HEK293 (cell line): ENCODE data around the gene TLL2.

Experiments
- CTCF ChIA-PET: fragments of 350-600 bp; formaldehyde crosslinking; extraction: SDS; loops from one replicate; lab custom pipeline; 2021; ENCODE audit warnings: antibody characterized with exemption; lab: Yijun Ruan, JAX
- POLR2A ChIA-PET: fragments of 300-600 bp; formaldehyde crosslinking; extraction: SDS; loops from one replicate; lab custom pipeline; 2020; ENCODE audit warnings: antibody characterized with exemption, inconsistent platforms; lab: Yijun Ruan, JAX
- H3K27ac ChIP-seq: fragments of 200-500 bp; sonication (Bioruptor generic); 2 replicates; pipeline ENCODE4 v1.5.1; 2014; ENCODE audit warnings: low read depth, low read length, control low read depth, inconsistent platforms; ENCODE audit errors: extremely low read depth
- H3K36me3 ChIP-seq, 2 experiments: fragments of 200-500 bp in 1 of 2; sonication (Bioruptor generic) in 1 of 2; 1 replicate in 1 of 2; 2 replicates in 1 of 2; pipeline ENCODE4 v1.5.1; 2014 to 2017; ENCODE audit warnings: inconsistent platforms in 2 of 2, low read length in 2 of 2; ENCODE audit not compliant: control insufficient read depth in 2 of 2, insufficient read depth in 1 of 2
- H3K4me1 ChIP-seq: fragments of 200-500 bp; sonication (Bioruptor generic); 2 replicates; pipeline ENCODE4 v1.5.1; 2014; ENCODE audit warnings: mild to moderate bottlenecking, low read length, inconsistent platforms; ENCODE audit not compliant: control insufficient read depth, insufficient read depth
- H3K4me3 ChIP-seq: 2 replicates; pipeline ENCODE4 v1.5.1; 2011; ENCODE audit warnings: low read depth, mild to moderate bottlenecking, control low read depth, low read length, moderate library complexity
- H3K9me3 ChIP-seq: fragments of 200-500 bp; sonication (Bioruptor generic); 2 replicates; pipeline ENCODE4 v1.5.1; 2014; ENCODE audit warnings: low read depth, low read length, inconsistent platforms; ENCODE audit not compliant: control insufficient read depth, insufficient read depth
- GLI4 ChIP-seq: fragments of 450-650 bp; formaldehyde crosslinking; IDR thresholded peaks from 2 replicates; pipeline ENCODE4 v1.5.1; 2016; ENCODE audit warnings: missing biosample characterization, missing genetic modification characterization
- KLF1 ChIP-seq: fragments of 450-650 bp; formaldehyde crosslinking; IDR thresholded peaks from 2 replicates; pipeline ENCODE4 v1.5.1; 2016; ENCODE audit warnings: missing biosample characterization, missing genetic modification characterization
- TRIM28 ChIP-seq: IDR thresholded peaks from 2 replicates; pipeline ENCODE4 v1.6.1; 2011; ENCODE audit warnings: low read length, control low read depth, borderline replicate concordance
- YY2 ChIP-seq: fragments of 450-650 bp; formaldehyde crosslinking; IDR thresholded peaks from 2 replicates; pipeline ENCODE4 v1.5.1; 2016; ENCODE audit warnings: missing biosample characterization, missing genetic modification characterization
- ZBTB20 ChIP-seq: fragments of 450-650 bp; formaldehyde crosslinking; IDR thresholded peaks from 2 replicates; pipeline ENCODE4 v1.5.1; 2016; ENCODE audit warnings: missing biosample characterization, missing genetic modification characterization
- ZFP37 ChIP-seq: fragments of 450-650 bp; formaldehyde crosslinking; IDR thresholded peaks from 2 replicates; pipeline ENCODE4 v1.5.1; 2016; ENCODE audit warnings: missing biosample characterization, missing genetic modification characterization
- ZNF274 ChIP-seq, 2 experiments: fragments of 200-500 bp in 1 of 2; fragments of 450-650 bp in 1 of 2; sonication (Bioruptor generic) in 1 of 2; formaldehyde crosslinking in 1 of 2; IDR thresholded peaks; 2 replicates each; pipeline versions ENCODE4 v1.5.1 to v1.6.1; 2014 to 2016; ENCODE audit warnings: borderline replicate concordance in 1 of 2, inconsistent platforms in 1 of 2, low read length in 1 of 2, missing biosample characterization in 1 of 2, missing genetic modification characterization in 1 of 2
- ZNF311 ChIP-seq: fragments of 450-650 bp; formaldehyde crosslinking; IDR thresholded peaks from 2 replicates; pipeline ENCODE4 v1.5.1; 2017; ENCODE audit warnings: missing biosample characterization, missing genetic modification characterization, borderline replicate concordance
- ZNF416 ChIP-seq: fragments of 450-650 bp; formaldehyde crosslinking; IDR thresholded peaks from 2 replicates; pipeline ENCODE4 v1.5.1; 2016; ENCODE audit warnings: missing biosample characterization, missing genetic modification characterization
- ZNF514 ChIP-seq: fragments of 450-650 bp; formaldehyde crosslinking; IDR thresholded peaks from 2 replicates; pipeline ENCODE4 v1.5.1; 2016; ENCODE audit warnings: missing biosample characterization, missing genetic modification characterization
- ZNF530 ChIP-seq: fragments of 450-650 bp; formaldehyde crosslinking; IDR thresholded peaks from 2 replicates; pipeline ENCODE4 v1.5.1; 2016; ENCODE audit warnings: low read depth, missing biosample characterization, missing genetic modification characterization
- ZNF623 ChIP-seq: fragments of 450-650 bp; formaldehyde crosslinking; IDR thresholded peaks from 2 replicates; pipeline ENCODE4 v1.5.1; 2016; ENCODE audit warnings: missing biosample characterization, missing genetic modification characterization
- ZNF624 ChIP-seq: fragments of 450-650 bp; formaldehyde crosslinking; IDR thresholded peaks from 2 replicates; pipeline ENCODE4 v1.5.1; 2017; ENCODE audit warnings: missing biosample characterization, missing genetic modification characterization
- ZNF707 ChIP-seq: fragments of 450-650 bp; formaldehyde crosslinking; IDR thresholded peaks from 2 replicates; pipeline ENCODE4 v1.5.1; 2016; ENCODE audit warnings: missing biosample characterization, missing genetic modification characterization
- ZNF76 ChIP-seq: fragments of 450-650 bp; formaldehyde crosslinking; IDR thresholded peaks from 2 replicates; pipeline ENCODE4; 2016; ENCODE audit warnings: low read depth, missing biosample characterization, missing genetic modification characterization, borderline replicate concordance
- ZNF785 ChIP-seq: fragments of 450-650 bp; formaldehyde crosslinking; IDR thresholded peaks from 2 replicates; pipeline ENCODE4 v1.5.1; 2016; ENCODE audit warnings: missing biosample characterization, missing genetic modification characterization
- ZNF791 ChIP-seq: fragments of 450-650 bp; formaldehyde crosslinking; IDR thresholded peaks from 2 replicates; pipeline ENCODE4 v1.5.1; 2016; ENCODE audit warnings: missing biosample characterization, missing genetic modification characterization
- ZNF843 ChIP-seq: fragments of 450-650 bp; formaldehyde crosslinking; IDR thresholded peaks from 2 replicates; pipeline ENCODE4 v1.5.1; 2016; ENCODE audit warnings: missing biosample characterization, missing genetic modification characterization
- TF ChIP-seq, protein P1 (sequence below): fragments of 450-650 bp; formaldehyde crosslinking; IDR thresholded peaks from 2 replicates; pipeline ENCODE4 v1.5.1; 2016; ENCODE audit warnings: missing biosample characterization, missing genetic modification characterization, borderline replicate concordance
- TF ChIP-seq, protein P2 (sequence below): fragments of 450-650 bp; formaldehyde crosslinking; IDR thresholded peaks from 2 replicates; pipeline ENCODE4 v1.5.1; 2016; ENCODE audit warnings: missing biosample characterization, missing genetic modification characterization

TLL2 gene

GRCh38 chr10:96497391-96497790 lies 16.3 kb downstream of the TLL2 start:
- H3K4me3 ChIP-seq = no peak overlapping the region
- H3K27ac ChIP-seq = no peak overlapping the region
- ChIA-PET POLR2A (interaction anchor here (0.5 kb wide), 1 partner anchor 99 kb away, joined by 4 read pairs; no protein-coding TSS in a partner anchor), CTCF (interaction anchor here (1.2 to 3.3 kb wide), 3 partner anchors 13 to 102 kb away, joined by 5 to 21 read pairs (median 6); partner anchors contain the start of gene TLL2)
- TF ChIP-seq ZNF791 (no peak), ZNF530 (no peak), ZNF785 (no peak), ZNF76 (no peak), ZNF274 (IDR thresholded peaks at IDR 0.05; ENCODE audit: low read length) (no peak), ZNF274 (tag by site-specific recombination; IDR thresholded peaks at IDR 0.05; ENCODE audit: borderline replicate concordance) (no peak), ZNF707 (tag by site-specific recombination) (no peak), ZNF624 (tag by site-specific recombination) (no peak), ZNF416 (tag by site-specific recombination) (no peak), ZNF623 (tag by site-specific recombination) (no peak), ZFP37 (tag by site-specific recombination) (no peak), ZNF514 (tag by site-specific recombination) (no peak), KLF1 (tag by site-specific recombination) (no peak), ZBTB20 (no peak), GLI4 (no peak), YY2 (tag by site-specific recombination) (no peak), ZNF843 (no peak), ZNF311 (tag by site-specific recombination) (no peak), TRIM28 (no peak)
- TF ChIP-seq, protein P1, sequence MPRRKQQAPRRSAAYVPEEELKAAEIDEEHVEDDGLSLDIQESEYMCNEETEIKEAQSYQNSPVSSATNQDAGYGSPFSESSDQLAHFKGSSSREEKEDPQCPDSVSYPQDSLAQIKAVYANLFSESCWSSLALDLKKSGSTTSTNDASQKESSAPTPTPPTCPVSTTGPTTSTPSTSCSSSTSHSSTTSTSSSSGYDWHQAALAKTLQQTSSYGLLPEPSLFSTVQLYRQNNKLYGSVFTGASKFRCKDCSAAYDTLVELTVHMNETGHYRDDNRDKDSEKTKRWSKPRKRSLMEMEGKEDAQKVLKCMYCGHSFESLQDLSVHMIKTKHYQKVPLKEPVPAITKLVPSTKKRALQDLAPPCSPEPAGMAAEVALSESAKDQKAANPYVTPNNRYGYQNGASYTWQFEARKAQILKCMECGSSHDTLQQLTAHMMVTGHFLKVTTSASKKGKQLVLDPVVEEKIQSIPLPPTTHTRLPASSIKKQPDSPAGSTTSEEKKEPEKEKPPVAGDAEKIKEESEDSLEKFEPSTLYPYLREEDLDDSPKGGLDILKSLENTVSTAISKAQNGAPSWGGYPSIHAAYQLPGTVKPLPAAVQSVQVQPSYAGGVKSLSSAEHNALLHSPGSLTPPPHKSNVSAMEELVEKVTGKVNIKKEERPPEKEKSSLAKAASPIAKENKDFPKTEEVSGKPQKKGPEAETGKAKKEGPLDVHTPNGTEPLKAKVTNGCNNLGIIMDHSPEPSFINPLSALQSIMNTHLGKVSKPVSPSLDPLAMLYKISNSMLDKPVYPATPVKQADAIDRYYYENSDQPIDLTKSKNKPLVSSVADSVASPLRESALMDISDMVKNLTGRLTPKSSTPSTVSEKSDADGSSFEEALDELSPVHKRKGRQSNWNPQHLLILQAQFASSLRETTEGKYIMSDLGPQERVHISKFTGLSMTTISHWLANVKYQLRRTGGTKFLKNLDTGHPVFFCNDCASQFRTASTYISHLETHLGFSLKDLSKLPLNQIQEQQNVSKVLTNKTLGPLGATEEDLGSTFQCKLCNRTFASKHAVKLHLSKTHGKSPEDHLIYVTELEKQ (tag by site-specific recombination) = no peak
- TF ChIP-seq, protein P2, sequence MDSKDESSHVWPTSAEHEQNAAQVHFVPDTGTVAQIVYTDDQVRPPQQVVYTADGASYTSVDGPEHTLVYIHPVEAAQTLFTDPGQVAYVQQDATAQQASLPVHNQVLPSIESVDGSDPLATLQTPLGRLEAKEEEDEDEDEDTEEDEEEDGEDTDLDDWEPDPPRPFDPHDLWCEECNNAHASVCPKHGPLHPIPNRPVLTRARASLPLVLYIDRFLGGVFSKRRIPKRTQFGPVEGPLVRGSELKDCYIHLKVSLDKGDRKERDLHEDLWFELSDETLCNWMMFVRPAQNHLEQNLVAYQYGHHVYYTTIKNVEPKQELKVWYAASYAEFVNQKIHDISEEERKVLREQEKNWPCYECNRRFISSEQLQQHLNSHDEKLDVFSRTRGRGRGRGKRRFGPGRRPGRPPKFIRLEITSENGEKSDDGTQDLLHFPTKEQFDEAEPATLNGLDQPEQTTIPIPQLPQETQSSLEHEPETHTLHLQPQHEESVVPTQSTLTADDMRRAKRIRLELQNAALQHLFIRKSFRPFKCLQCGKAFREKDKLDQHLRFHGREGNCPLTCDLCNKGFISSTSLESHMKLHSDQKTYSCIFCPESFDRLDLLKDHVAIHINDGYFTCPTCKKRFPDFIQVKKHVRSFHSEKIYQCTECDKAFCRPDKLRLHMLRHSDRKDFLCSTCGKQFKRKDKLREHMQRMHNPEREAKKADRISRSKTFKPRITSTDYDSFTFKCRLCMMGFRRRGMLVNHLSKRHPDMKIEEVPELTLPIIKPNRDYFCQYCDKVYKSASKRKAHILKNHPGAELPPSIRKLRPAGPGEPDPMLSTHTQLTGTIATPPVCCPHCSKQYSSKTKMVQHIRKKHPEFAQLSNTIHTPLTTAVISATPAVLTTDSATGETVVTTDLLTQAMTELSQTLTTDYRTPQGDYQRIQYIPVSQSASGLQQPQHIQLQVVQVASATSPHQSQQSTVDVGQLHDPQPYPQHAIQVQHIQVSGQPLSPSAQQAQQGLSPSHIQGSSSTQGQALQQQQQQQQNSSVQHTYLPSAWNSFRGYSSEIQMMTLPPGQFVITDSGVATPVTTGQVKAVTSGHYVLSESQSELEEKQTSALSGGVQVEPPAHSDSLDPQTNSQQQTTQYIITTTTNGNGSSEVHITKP (tag by site-specific recombination) = no peak
- TF ChIP-seq, all 188 proteins: peak for 0
- no peaks in the 10 kb centered on the region for H3K4me1 ChIP-seq
- H3K36me3 ChIP-seq = no peaks in the 10 kb centered on the region
- no peaks in the 10 kb centered on the region for H3K9me3 ChIP-seq
